OCI-LY1 (cell line): ENCODE data around the gene ZNF334.

Experiments used
- H2AFZ ChIP-seq: fragments of 200-600 bp; sonication (generic), shearing (Covaris generic); 2 replicates; pipeline ENCODE4 v1.6.0; 2014; ENCODE audit warnings: antibody characterized with exemption, mild to moderate bottlenecking, low read length
- H3F3A ChIP-seq: fragments of 200-600 bp; sonication (generic), shearing (Covaris generic); 2 replicates; pipeline ENCODE4 v1.6.0; 2014; ENCODE audit warnings: mild to moderate bottlenecking, antibody characterized with exemption, low read length, moderate library complexity; ENCODE audit not compliant: insufficient read depth
- H3K27ac ChIP-seq: fragments of 200-600 bp; sonication (generic); 2 replicates; pipeline ENCODE4 v1.5.1; 2014; ENCODE audit warnings: low read length, mixed run types, mild to moderate bottlenecking, low read depth; ENCODE audit not compliant: poor library complexity, severe bottlenecking
- H3K27me3 ChIP-seq: fragments of 200-600 bp; sonication (generic); 2 replicates; pipeline ENCODE4 v1.6.0; 2014; ENCODE audit warnings: antibody characterized with exemption, mild to moderate bottlenecking, low read length, moderate library complexity; ENCODE audit not compliant: insufficient read depth
- H3K36me3 ChIP-seq: fragments of 200-600 bp; sonication (generic); 2 replicates; pipeline ENCODE4 v1.6.1; 2014; ENCODE audit warnings: mild to moderate bottlenecking, antibody characterized with exemption, low read length, moderate library complexity, mixed read lengths; ENCODE audit not compliant: insufficient read depth
- H3K4me1 ChIP-seq: fragments of 200-600 bp; sonication (generic); 2 replicates; pipeline ENCODE4 v1.5.1; 2014; ENCODE audit warnings: mild to moderate bottlenecking, low read length, moderate library complexity; ENCODE audit not compliant: insufficient read depth, severe bottlenecking
- H3K4me2 ChIP-seq: fragments of 200-600 bp; sonication (generic), shearing (Covaris generic); 2 replicates; pipeline ENCODE4 v1.6.1; 2014; ENCODE audit warnings: low read length
- H3K4me3 ChIP-seq: fragments of 200-600 bp; sonication (generic); 2 replicates; pipeline ENCODE4 v1.5.1; 2014; ENCODE audit warnings: low read length, low read depth, mild to moderate bottlenecking, mixed read lengths; ENCODE audit not compliant: poor library complexity, severe bottlenecking
- H3K79me2 ChIP-seq: fragments of 200-600 bp; shearing (Covaris generic); 2 replicates; pipeline ENCODE4 v1.6.1; 2016; ENCODE audit warnings: mixed run types, low read length, mixed read lengths; ENCODE audit not compliant: insufficient read depth
- H3K9ac ChIP-seq: fragments of 200-600 bp; sonication (generic), shearing (Covaris generic); 2 replicates; pipeline ENCODE4 v1.6.1; 2014; ENCODE audit warnings: mild to moderate bottlenecking, low read length, mixed read lengths
- H3K9me2 ChIP-seq: fragments of 200-600 bp; sonication (generic), shearing (Covaris generic); 2 replicates; pipeline ENCODE4 v1.6.1; 2014; ENCODE audit warnings: low read depth, mild to moderate bottlenecking, low read length, mixed read lengths
- H3K9me3 ChIP-seq: fragments of 200-600 bp; shearing (Covaris generic); 2 replicates; pipeline ENCODE4 v1.6.1; 2014; ENCODE audit warnings: low read length, mixed read lengths
- H4K20me1 ChIP-seq: fragments of 200-600 bp; sonication (generic), shearing (Covaris generic); 2 replicates; pipeline ENCODE4 v1.6.0; 2016; ENCODE audit warnings: mild to moderate bottlenecking, low read length; ENCODE audit not compliant: insufficient read depth
- EZH2 ChIP-seq: fragments of 200-600 bp; sonication (generic), shearing (Covaris generic); IDR thresholded peaks from 2 replicates; pipeline ENCODE4 v1.8.0; 2017; ENCODE audit warnings: borderline replicate concordance, mixed run types, mild to moderate bottlenecking, antibody characterized with exemption, low read length, moderate library complexity, mixed read lengths
- TF ChIP-seq, protein P1 (sequence below): fragments of 200-600 bp; sonication (generic), shearing (Covaris generic); IDR thresholded peaks from 2 replicates; pipeline ENCODE4 v1.5.1; 2017; ENCODE audit warnings: mild to moderate bottlenecking, antibody characterized with exemption, low read length, moderate library complexity, mixed read lengths

The ZNF334 gene

DNA sequence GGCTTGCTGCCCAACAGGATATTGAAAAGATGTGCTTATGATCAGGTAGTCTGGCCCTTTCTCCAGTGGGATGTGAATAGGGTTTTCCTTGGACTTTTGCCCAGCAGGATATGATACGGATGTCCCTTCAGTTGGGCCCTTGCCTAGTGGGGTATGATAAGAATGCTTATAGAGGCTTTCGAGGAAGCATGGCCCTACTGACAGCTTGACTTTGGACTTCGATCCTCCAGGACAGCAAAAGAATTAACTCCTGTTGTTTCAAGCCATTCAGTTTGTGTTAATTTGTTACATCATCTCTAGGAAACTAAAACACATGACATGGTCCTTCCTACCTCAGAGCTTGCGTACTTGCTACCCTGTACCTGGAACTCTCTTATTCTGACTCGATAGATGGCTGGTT, 9.7 kb upstream of the ZNF334 start:
- Histone ChIP-seq H3K4me1 (no peaks in the 10 kb centered on the region), H3K9me2 (no peaks in the 10 kb centered on the region), H3K79me2 (no peaks in the 10 kb centered on the region), H2AFZ (no peak overlapping the region), H4K20me1 (no peaks in the 10 kb centered on the region), H3K4me2 (no peak overlapping the region), H3K9me3 (no peaks in the 10 kb centered on the region), H3F3A (no peaks in the 10 kb centered on the region), H3K36me3 (no peaks in the 10 kb centered on the region), H3K4me3 (no peak overlapping the region), H3K9ac (no peak overlapping the region), H3K27me3 (no peaks in the 10 kb centered on the region), H3K27ac (no peak overlapping the region)
- TF ChIP-seq EZH2 = no peak
- TF ChIP-seq, protein P1, sequence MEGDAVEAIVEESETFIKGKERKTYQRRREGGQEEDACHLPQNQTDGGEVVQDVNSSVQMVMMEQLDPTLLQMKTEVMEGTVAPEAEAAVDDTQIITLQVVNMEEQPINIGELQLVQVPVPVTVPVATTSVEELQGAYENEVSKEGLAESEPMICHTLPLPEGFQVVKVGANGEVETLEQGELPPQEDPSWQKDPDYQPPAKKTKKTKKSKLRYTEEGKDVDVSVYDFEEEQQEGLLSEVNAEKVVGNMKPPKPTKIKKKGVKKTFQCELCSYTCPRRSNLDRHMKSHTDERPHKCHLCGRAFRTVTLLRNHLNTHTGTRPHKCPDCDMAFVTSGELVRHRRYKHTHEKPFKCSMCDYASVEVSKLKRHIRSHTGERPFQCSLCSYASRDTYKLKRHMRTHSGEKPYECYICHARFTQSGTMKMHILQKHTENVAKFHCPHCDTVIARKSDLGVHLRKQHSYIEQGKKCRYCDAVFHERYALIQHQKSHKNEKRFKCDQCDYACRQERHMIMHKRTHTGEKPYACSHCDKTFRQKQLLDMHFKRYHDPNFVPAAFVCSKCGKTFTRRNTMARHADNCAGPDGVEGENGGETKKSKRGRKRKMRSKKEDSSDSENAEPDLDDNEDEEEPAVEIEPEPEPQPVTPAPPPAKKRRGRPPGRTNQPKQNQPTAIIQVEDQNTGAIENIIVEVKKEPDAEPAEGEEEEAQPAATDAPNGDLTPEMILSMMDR = no peak

DNA sequence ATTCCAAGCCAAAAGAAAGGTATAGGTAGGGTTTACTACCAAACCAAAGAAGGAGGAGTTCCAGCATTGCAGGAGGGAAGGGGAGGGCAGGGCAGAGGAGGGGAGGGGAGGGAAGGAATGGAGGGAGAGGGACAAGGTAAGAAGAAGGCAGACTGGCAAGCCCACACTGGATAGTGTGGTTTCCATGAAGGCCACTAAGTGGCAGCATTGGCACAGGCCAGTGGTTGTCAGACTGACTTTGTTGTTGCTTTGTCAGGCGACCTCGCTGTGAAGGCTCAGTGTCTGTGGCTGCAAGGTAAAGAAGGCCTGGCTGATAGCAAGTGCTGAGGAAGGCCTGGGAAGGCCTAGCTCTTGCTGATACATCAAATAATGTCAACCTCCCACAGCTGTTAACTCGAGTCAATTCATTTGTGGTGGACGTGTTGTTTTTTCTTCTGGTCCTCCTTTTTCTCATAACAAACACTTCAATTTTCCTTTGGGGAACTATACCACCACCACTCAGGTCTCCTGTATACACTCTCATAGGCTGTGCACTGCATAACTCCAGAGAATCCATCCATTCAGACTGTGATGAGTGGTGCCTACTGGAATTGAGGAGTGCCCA, 7.7 kb upstream of the ZNF334 start:
- H3F3A ChIP-seq = no peaks in the 10 kb centered on the region
- no peaks in the 10 kb centered on the region for H3K27me3 ChIP-seq
- TF ChIP-seq, protein P1 = peak; percentile 56
- TF ChIP-seq EZH2 = no peak
- no peaks in the 10 kb centered on the region for H3K79me2 ChIP-seq
- H2AFZ ChIP-seq = no peak overlapping the region
- no peaks in the 10 kb centered on the region for H3K9me3 ChIP-seq
- no peak overlapping the region for H3K4me3 ChIP-seq
- no peaks in the 10 kb centered on the region for H3K9me2 ChIP-seq
- no peak overlapping the region for H3K4me2 ChIP-seq
- H3K36me3 ChIP-seq = no peaks in the 10 kb centered on the region
- H3K27ac ChIP-seq = no peak overlapping the region
- H4K20me1 ChIP-seq = no peaks in the 10 kb centered on the region
- H3K4me1 ChIP-seq = no peaks in the 10 kb centered on the region
- H3K9ac ChIP-seq = no peak overlapping the region

DNA sequence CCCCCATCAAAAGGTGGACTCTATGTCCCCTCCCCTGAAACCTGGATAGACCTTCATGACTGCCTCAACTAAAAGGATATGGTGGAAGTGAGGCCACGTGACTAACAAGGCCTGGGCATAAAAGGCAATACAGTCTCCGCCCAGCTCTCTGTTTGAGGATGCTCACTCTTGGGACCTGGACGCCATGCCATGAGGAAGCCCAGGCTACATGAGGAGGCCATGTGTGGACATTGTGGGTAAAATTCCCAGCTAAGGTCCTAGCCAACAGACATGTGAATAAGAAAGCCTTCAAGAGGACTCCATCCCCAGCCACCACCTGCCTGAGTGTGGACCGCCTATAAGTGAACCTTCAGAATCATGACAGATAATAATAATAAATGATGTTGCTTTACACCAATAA, 7.2 kb upstream of the ZNF334 start:
- TF ChIP-seq, protein P1 = no peak
- no peak for TF ChIP-seq EZH2
- Histone ChIP-seq H2AFZ (no peak overlapping the region), H3K27ac (no peak overlapping the region), H3K9ac (no peak overlapping the region), H3K36me3 (no peaks in the 10 kb centered on the region), H3K79me2 (no peaks in the 10 kb centered on the region), H3K4me1 (no peaks in the 10 kb centered on the region), H3F3A (no peaks in the 10 kb centered on the region), H3K4me2 (no peak overlapping the region), H3K27me3 (no peaks in the 10 kb centered on the region), H4K20me1 (no peaks in the 10 kb centered on the region), H3K4me3 (no peak overlapping the region), H3K9me2 (no peaks in the 10 kb centered on the region), H3K9me3 (no peaks in the 10 kb centered on the region)
